HG03432 (cell line): Measurements from ENCODE around the gene SEPTIN2.
"Not testable (repeated sequence)": the region's sequence is repeated elsewhere in the genome, so short reads cannot be mapped to it uniquely, and the experiment has no call there.

Experiments
- ATAC-seq: cut with Tn5 transposase; IDR thresholded peaks from one replicate; pipeline ENCODE4 v1.9.1; 2021; ENCODE audit warnings: mild to moderate bottlenecking, moderate library complexity; ENCODE audit not compliant: unreplicated experiment

The SEPTIN2 gene

DNA sequence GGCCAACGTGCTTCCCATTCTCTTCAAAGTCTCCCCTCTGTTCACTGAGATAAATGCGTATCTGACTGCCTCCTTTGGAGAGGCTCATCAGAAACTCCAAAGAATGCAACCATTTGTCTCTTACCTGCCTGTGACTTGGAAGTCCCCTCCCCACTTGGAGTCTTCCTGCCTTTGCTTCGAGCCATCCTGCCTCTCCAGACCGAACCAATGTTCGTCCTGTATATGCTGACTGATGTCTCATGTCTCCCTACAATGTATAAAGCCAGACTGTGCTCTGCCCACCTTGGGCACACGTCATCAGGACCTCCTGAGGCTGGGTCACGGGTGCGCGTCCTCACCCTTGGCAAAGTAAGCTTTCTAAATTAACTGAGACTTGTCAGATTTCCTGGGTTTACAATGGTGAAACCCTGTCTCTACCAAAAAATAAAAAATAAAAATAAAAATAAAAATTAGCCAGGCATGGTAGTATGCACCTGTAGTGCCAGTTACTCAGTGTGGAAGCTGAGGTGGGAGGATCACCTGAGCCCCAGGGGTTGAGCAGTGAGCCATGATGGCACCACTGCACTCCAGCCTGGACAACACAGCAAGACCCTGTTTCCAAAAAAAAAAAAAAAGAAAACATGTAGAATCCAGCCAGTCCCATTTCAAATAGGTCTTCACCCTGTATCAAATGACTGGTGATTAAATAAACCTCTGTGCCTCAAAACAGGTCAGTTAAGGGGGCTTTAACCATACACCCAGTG, 29.2 kb upstream of the SEPTIN2 start:
- no peak for ATAC-seq

DNA sequence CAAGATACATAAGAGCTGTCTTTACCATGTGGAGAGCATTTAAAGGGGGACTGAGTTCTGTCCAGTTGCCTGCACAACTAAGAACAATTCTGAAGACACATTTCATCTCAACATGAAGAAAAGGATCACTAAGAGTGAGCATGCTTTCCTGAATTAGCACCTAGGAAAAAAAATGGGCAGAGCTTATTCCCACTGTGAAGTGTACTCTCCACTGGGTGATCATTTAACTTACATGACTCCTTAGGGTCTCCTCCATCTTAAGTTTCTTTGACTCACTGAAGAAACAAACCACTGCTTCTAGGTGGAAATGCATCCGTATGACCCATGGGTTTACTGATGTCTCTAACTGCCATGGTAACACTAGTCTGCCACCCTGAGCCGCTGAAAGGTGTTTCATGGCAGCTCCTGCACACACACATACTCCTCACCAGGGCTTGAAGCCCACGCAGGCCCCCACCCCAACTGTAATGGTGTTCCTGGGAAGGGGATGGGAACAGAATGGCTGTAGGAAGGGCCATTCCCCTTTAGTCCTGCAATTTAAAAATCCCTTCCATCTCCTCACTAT, 27.3 kb upstream of the SEPTIN2 start:
- ATAC-seq, result no peak

DNA sequence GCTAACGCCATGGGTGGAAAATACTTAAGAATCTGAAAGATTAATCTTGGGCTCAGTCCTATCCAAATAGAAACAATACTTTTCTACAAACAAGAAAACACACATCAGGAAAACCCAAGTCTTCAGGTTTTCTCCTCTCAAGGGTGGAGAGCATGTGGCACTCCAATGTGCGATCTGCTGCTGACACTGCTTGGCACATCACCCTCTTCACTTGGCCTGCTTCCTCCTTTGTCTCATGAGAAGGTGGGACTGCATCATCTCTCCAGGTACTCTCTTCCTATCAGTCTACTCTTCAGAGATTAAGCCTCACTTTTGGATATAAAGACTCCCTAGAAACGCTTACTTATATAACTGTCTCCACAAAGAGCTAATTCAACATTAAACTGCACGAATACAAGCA, 26.7 kb upstream of the SEPTIN2 start:
- no peak for ATAC-seq

DNA sequence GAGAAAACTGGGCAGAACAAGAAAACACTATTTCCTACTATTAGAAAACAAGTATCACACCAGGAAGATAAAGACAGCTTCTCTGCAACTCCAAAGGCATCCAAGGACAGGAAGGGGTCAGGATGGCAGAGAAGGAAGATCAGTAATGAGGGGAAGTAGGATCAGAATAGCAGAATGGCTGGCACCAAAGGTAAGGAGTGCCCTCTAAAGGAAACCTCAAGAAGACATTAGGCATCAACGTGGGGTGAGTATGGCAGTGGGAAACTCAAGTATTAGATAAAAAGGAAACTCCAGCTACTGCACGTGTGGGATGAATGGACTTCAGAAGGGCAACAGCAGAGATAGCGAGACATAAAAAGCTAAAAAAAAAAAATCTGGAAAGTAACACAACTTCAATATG, 26.1 kb upstream of the SEPTIN2 start:
- no peak for ATAC-seq

DNA sequence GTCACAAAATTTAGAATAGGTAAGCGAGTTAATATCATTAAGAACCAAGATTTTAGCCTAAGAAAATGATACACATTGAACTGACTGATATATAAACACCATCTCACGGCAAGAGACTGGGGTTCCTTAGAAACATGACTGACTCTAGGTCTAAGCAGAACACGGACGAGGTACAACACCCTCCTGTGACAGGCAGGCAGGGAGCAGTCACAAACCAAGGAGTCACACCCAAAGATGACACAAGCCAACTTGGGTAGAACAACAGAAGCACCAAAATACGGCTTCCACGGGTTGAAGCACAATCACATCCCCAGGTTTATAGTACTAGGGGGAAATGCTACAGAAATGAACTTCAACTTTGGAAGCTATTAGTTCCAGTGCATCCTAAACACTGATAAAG, 24.6 kb upstream of the SEPTIN2 start:
- no peak for ATAC-seq

DNA sequence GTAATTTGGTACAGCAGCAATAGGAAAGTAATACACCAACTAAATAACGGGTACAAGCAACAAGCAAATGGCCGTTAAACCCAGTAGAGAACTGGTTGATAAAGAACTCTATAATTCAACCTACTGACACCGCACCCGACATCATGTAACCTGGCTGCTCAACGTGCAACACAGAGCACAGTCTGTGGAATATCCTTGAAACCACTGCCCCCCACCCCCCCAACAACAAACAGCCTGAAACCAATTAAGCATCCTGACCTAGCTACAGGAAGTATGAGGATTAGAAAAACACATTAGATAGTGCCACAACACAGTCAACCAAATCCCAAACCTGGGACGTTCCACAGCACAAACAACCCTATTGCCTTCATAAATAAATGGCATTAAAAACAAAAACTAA, 23.7 kb upstream of the SEPTIN2 start:
- ATAC-seq, result no peak

DNA sequence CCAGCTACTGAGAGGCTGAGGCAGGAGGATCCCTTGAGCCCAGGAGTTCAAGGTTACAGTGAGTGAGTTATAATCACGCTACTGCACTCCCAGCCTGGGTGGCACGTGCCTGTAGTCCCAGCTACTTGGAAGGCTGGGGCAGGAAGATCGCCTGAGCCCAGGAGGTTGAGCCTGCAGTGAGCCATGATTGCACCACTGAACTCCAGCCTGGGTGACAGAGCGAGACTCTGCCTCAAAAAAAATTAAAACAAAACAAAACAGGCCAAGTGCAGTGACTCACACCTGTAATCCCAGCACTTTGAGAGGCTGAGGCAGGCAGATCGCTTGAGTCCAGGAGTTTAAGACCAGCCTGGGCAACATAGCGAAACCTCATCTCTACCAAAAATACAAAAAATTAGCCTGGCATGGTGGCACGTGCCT, 22.3 kb upstream of the SEPTIN2 start:
- not testable (repeated sequence) for ATAC-seq

DNA sequence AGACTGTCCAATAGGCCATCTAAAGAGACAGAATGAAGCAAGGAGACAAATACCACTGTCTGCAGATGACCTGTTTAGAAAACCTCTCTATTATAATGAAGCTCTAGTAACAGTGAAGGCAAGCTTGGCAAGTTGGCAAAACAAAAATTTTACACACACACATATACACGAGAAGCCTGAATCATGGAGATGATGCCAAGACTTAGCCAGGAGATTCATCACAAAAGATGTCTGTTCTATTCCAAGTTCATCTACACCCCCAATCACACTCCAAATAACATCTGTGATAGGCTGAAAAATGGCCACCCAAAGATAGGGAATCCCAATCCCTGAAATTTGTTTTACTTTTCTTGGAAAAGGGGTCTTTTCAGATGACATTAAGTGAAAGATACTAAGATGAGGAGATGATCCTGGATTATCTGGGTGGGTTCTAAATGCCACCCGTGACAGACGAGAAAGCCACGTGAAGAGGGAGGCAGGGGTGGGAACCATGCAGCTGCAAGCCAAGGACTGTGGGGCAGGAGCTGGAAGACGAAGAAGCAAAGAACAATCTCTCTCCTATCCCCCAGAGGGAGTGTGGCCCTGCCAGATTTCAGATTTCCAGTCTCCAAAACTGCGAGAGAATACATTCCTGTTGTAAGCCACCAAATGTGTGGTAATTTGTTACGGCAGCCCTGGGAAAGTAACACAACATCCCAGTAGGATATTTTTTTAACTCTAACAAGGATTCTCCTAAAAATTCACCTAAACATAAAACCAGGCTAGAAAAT, 20.2 kb upstream of the SEPTIN2 start:
- no peak for ATAC-seq

DNA sequence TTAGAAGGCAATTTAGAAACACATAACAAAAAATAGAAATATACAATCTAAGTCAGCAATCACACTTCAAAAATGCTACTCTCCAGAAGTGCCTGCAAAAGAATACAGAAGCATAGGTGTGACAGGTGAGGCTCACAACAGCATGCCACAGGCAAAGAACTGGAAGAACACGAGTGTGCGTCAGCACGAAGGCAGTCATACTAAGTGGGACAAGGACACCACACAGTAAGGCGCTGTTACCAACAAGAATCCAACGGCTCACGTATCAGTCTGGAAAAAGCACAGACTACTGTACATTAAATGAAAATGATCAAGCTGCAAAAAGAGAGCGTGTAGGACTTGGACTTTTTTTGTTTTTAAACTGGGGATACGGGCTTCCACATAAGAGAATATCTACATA, 19.0 kb upstream of the SEPTIN2 start:
- ATAC-seq, result no peak

DNA sequence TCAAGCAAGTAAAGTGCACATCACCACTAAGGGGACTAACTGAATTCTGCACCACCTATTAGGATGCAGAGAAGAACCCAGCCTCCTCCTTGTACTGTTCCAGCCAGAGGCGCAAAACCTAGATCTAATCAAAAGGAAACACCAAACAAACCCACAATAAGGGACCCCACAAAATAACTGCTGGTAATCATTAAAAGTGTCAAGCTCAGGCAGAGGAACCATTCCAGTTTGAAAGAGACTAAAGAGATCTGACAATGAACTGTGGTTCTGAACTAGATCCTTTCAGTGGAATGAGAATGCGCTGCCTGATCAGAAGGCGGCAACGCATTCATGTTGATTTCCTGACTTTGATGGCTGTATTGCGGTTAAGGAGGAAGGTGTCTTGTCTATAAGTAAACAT, 17.1 kb upstream of the SEPTIN2 start:
- ATAC-seq, result no peak

DNA sequence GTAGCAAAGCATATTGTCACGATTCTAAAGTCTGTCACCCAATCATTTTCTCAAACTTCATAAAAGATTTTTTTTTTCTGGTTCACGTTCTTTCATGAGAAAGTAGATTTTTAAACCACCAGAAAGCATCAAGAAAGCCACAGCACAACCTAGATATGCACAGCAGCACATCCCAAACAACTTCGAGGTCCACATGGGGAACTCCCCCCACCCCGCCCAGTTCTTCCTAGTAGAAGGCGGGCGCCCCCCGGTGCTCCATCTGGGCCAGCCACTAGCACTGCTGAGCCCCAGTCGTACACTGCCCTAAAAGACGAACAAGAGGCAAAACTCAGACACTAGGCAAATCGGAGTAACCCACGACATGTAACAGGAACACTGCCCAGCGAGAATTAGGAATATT, 15.7 kb upstream of the SEPTIN2 start:
- no peak for ATAC-seq

DNA sequence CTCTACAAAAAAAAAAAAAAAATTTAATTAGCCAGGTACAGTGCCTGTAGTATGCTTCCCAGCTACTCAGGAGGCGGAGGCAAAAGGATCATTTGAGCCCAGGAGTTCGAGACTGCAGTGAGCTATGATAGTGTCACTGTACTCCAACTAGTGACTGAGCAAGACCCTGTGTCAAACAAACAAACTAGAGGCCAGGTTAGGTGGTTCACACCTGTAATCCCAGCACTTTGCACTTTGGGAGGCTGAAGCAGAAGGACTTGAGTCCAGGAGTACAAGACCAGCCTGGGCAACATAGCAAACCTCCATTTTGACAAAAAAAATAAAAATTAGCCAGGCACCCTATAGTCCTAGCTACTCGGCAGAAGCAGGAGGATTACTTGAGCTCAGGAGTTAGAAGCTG, 13.6 kb upstream of the SEPTIN2 start:
- ATAC-seq, result no peak

DNA sequence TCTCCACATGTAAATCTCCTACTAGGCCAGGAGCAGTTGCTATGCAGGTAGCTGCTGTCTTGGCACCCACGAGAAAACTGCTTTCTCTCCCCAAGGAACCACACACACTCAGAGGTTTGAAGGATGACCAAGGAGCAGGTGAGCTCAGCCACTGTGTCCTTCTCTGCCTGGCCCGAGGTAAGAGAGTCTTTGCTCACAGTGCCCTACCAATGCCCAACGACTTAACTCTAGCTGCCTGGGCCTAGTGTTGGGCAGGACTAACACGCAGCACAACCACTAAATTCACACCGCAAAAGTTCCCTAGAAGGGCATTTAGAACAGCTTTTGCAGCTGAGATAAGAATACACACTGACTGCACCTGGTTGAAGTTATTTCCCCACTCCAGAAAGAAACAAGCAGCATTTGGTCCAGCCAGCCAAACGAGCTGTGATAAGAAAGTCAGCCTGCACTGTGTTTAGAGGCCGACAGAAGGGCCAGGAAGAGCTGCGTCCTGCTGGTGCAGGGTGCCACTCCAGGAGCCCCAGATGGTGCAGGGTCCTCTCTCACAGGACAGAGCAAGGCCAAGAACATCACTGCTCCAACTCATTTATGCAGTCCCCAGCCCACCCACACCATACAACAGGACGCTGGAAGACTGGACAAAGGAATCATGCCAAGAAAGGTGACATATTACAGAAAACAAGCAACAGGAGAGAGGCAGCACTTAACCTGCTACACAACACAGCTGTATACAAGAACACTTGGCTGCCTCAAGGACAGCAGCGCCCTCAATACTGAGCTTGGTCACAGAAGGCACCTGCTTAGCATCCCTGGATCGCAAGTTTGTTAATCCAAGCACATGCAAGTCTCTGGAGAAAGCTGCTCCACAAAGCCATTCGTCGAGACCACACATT, 12.7 kb upstream of the SEPTIN2 start:
- ATAC-seq, result no peak

DNA sequence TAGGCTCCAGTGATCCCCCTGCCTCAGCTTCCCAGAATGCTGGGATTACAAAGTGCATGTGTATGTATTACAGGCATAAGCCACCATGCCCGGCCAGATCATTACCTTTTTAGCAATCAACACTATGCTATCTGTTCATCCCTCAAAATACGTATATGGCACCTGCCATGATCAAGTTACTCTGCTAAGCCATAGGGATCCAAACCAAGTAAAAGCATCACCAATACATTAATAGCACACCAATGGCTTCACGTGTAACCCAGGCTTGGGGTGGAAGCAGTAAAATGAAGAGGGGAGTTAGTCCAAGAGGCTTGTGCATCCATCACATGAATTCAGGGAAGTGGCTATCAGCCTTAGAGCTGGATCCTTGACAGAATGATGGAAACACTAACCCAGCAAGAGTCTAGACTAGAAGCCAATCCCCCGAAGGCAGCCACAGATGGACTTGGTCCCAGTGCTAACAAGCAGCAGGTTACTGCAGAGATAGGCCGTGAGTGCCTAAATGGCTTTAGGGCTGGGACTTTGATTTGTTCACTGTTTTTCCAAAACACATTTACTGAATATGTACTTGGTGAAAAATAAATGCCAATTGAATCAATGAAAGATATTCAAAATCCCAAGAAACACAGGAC, 11.6 kb upstream of the SEPTIN2 start:
- ATAC-seq, result no peak

DNA sequence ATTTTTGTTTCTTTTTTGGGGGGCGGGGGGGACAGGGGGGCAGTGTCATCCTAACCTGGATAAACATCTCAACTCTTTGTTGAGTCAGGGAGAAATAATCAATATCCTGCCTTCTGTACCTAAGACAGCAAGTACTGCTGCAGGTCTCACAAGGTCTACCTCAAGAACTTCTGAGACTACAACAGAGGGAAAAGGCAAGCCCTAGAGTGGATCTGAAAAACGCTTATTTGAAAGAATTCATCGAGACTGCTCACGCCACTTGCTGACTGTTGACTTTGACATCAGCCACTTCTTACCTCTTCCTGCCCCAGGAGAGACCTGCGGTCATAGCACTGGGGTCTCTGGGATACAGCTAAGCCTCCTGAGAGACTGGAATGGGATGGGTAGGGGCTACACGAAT, 8.7 kb upstream of the SEPTIN2 start:
- ATAC-seq, result no peak

DNA sequence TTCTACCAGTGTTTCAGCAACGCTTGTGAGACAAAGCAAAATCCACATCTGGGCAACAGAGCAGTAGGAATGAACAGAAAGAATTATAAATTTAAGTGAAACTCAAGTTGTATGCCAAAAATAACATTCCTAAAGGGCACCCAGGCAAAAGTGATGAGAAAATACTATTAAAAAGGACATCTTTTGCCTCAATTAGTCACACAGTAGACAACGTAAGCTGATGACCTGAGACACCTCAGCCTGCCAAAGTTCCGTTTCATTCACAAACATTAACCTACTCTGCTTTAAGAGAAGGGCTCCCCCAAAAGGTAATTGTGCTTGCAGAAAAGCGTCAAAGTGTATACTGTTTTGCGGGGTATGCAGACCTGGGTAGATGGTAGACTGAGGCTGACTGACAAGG, 7.5 kb upstream of the SEPTIN2 start:
- no peak for ATAC-seq

DNA sequence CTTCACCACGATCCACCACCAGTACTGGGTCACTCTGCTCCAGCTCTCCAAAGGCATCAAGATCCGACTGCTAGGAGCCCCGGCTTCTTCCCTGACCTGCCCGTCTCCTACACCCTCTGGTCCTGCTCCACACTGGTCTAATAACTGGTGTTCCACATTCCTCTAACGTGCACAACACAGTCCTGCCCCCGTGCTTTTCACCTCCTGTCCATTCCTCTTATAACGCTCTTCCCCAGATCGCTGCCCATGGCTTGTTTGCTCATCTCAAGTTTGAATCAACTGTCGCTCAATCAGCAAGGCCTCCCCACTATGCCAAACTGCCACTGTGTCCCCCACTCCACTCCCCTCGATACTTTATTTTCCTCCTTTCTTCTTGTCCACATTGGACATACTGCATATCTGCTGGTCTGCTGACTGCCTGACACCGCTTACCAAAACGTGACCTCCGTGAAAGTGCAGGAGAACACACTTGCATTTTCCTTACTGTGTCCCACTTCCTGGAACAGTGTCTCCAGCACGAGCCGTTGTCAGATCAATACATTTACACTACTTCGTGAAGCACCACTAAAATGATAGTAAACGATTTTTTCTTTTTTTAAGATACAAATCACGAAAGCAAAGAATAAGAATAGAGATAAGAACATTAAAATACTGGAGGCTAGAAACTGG, 6.8 kb upstream of the SEPTIN2 start:
- ATAC-seq, result no peak

DNA sequence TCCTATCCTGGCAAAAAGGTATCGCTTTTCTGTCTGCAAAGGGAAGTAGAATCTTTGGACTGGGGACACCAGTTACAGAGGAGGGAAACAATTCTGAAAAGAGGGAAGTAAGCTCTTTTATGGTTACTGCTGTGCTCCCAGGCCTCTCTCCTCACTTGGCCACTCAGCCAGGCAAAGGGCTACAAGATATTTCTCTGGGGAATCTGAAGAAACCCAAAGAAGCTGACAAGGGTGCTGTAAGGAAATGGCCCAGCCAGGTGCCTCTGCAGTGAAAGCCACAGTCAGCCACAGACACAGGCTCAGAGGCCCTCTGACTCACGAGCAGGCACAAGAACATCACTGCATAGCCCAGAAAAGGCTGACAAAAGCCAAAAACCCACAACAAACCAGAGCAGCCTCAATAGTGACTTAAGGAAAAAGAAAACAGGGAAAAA, 6.0 kb upstream of the SEPTIN2 start:
- peak; percentile 45 for ATAC-seq

DNA sequence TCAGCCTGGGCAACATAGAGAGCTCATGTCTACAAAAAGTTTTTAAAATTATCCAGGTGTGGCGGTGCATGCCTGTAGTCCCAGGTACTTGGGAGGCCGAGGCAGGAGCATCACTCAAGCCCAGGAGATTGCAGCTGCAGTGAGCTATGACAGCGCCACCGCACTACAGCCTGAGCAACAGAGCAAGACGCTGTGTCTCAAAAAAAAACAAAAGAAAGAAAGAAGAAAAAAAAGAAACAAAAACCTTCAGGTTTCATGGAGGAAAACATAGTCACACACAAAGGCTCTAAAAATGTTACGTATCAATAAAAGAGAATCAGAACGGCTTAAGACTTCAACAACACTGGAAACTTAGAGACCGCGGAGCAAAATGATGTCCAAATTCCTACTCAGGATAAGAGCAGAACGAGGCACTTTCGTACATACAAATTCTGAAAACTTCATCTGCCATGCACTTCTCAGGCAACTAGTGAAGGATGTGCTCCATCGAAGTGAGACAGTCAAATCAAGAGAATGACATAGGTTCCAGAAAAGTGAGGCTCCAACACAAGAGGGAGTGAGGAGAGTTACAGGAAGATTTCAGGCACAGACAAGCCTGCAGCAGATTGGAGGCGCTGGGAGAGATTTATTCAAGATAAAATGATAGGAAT, 4.7 kb upstream of the SEPTIN2 start:
- ATAC-seq, result no peak

DNA sequence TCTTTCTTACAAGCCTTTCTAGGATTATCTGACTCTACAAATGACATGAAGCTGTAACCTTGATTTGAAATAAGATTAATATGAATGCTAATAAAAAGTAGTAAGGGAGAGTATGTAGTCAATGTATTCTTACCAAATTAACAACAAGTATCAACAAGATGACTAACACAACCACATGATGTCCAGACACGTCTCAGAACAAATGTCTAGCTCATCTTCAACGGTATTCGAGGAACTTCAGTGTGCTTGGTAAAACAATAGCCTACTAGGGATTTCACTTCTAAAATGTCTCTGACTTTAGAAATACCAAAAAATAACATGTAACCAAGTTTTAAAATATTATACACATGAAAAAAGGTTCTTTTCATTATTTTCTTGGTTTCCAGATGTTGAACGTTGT, 3.6 kb upstream of the SEPTIN2 start:
- ATAC-seq, result no peak
